Caco-2 (cell line): Measurements from ENCODE around the gene DTYMK. TPM values are rescaled to one million over a fixed set of nuclear protein-coding genes. Genes with fewer than 3 reads are reported as not detected.

Source experiments
- BruUV-seq: library from RNA; stranded (reverse); fragments of 400-500 nt; replicated peaks from 2 replicates; lab custom pipeline; 2021; lab: Mats Ljungman, UMichigan
- CTCF ChIA-PET: fragments of 300-600 bp; sonication (Branson Sonifier 250); formaldehyde crosslinking; loops from one replicate; lab custom pipeline; 2022; ENCODE audit warnings: antibody characterized with exemption; lab: Charles Lee
- POLR2A ChIA-PET: fragments of 300-600 bp; sonication (Branson Sonifier 250); formaldehyde crosslinking; loops from one replicate; lab custom pipeline; 2022; ENCODE audit warnings: antibody characterized with exemption; lab: Charles Lee
- DNase-seq, 2 experiments: peaks; one replicate each; pipeline versions ENCODE4 v3.0.0 to v3.0.0-alpha.2; 2020 to 2022
- H3K27me3 ChIP-seq: replicated peaks from 2 replicates; pipeline ENCODE4 v1.6.0; 2011; ENCODE audit warnings: low read length; ENCODE audit not compliant: control insufficient read depth, insufficient read depth
- H3K36me3 ChIP-seq: 2 replicates; pipeline ENCODE4 v1.5.1; 2011; ENCODE audit warnings: low read length; ENCODE audit not compliant: control insufficient read depth, insufficient read depth
- H3K4me1 ChIP-seq: fragments of 250-450 bp; sonication (Bioruptor Pico); 2 replicates; pipeline ENCODE4 v1.5.1; 2020; ENCODE audit warnings: mild to moderate bottlenecking
- H3K4me3 ChIP-seq: 2 replicates; pipeline ENCODE4 v1.5.1; 2011; ENCODE audit warnings: low read depth, mild to moderate bottlenecking, control low read depth, low read length
- H3K9me3 ChIP-seq: fragments of 250-450 bp; sonication (Bioruptor Pico); 2 replicates; pipeline ENCODE4 v1.5.1; 2020; ENCODE audit warnings: mild to moderate bottlenecking, moderate library complexity
- H3K27ac Mint-ChIP-seq: one replicate; pipeline ENCODE4 v1.8.0; 2022; ENCODE audit warnings: mixed read lengths; ENCODE audit not compliant: unreplicated experiment
- H3K27me3 Mint-ChIP-seq: one replicate; pipeline ENCODE4 v1.8.0; 2022; ENCODE audit warnings: mixed read lengths; ENCODE audit not compliant: insufficient read depth, unreplicated experiment
- H3K36me3 Mint-ChIP-seq: one replicate; pipeline ENCODE4 v1.8.0; 2022; ENCODE audit warnings: mild to moderate bottlenecking, mixed read lengths; ENCODE audit not compliant: insufficient read depth, unreplicated experiment
- H3K4me1 Mint-ChIP-seq: one replicate; pipeline ENCODE4 v1.8.0; 2022; ENCODE audit warnings: low read depth, mixed read lengths; ENCODE audit not compliant: unreplicated experiment
- H3K4me3 Mint-ChIP-seq: one replicate; pipeline ENCODE4 v1.8.0; 2022; ENCODE audit warnings: mild to moderate bottlenecking, moderate library complexity, mixed read lengths; ENCODE audit not compliant: unreplicated experiment
- H3K9me3 Mint-ChIP-seq: one replicate; pipeline ENCODE4 v1.8.0; 2022; ENCODE audit warnings: mixed read lengths; ENCODE audit not compliant: unreplicated experiment
- intact Hi-C: fragments of 100-400 bp; cut with micrococcal nuclease; formaldehyde crosslinking; loops from one replicate; pipeline ENCODE4 v1.10.0; 2022; ENCODE audit not compliant: unreplicated experiment
- total RNA-seq: library from RNA; stranded (reverse); gene quantifications from 2 replicates; pipeline ENCODE4 v1.2.3, GENCODE V29; 2022
- TF ChIP-seq, protein P1 (sequence below), 2 experiments: fragments of 200-600 bp in 1 of 2; IDR thresholded peaks; 1 replicate in 1 of 2; 2 replicates in 1 of 2; pipeline versions ENCODE4 v1.5.1 to v1.8.0; 2011 to 2022; ENCODE audit warnings: antibody characterized with exemption in 1 of 2, control low read depth in 1 of 2, inconsistent platforms in 1 of 2, low read depth in 1 of 2, low read length in 1 of 2, mild to moderate bottlenecking in 1 of 2, moderate library complexity in 1 of 2; ENCODE audit not compliant: insufficient read depth in 1 of 2, severe bottlenecking in 1 of 2, unreplicated experiment in 1 of 2

DTYMK gene
- total RNA-seq, 1 experiment from 2014 or later: 68.4 TPM

DNA sequence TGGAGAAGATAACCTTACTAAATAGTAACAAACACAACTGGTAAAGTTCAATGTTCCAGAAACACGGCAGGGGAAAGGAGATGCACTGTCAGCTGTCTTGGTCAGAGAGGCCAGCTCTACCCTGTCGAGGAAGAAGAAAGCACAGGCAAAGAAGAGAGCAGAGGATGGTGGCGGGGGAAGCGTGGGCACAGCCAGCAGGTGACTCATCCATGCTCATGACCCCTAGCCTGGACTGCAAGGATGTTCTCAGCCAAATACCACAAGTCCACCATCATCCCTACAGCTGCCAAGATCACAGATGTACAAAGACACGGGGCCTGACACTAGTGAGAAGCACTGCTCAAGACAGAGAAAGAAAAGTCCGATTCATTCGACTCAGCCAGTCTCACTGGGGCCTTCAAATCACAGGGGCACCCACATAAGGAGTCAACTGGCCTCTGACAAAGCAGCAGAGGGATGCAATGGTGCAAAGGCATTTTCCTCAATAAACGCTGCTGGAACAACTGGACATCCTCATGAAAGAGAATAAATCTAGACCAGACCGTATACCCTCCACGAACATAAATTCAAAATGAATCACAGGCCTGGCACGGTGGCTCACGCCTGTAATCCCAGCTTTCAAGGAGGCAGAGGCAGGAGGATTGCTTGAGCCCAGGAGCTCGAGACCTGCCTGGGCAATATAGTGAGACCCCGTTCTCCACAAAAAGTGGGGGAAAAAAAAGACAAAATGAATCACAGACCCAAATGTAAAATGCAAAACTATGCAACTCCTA lies 5.6 kb downstream of the DTYMK start:
- intact Hi-C loops: no loop called here
- peaks cover 75% of the 10 kb centered on the region for H3K36me3 Mint-ChIP-seq
- Histone ChIP-seq H3K36me3 (no peaks in the 10 kb centered on the region), H3K9me3 (no peaks in the 10 kb centered on the region), H3K4me3 (no peak overlapping the region), H3K4me1 (no peaks in the 10 kb centered on the region), H3K27me3 (no peaks in the 10 kb centered on the region)
- no peaks in the 10 kb centered on the region for H3K9me3 Mint-ChIP-seq
- no peak overlapping the region for H3K4me3 Mint-ChIP-seq
- ChIA-PET CTCF (no interaction called here), POLR2A (no interaction called here)
- TF ChIP-seq, protein P1, sequence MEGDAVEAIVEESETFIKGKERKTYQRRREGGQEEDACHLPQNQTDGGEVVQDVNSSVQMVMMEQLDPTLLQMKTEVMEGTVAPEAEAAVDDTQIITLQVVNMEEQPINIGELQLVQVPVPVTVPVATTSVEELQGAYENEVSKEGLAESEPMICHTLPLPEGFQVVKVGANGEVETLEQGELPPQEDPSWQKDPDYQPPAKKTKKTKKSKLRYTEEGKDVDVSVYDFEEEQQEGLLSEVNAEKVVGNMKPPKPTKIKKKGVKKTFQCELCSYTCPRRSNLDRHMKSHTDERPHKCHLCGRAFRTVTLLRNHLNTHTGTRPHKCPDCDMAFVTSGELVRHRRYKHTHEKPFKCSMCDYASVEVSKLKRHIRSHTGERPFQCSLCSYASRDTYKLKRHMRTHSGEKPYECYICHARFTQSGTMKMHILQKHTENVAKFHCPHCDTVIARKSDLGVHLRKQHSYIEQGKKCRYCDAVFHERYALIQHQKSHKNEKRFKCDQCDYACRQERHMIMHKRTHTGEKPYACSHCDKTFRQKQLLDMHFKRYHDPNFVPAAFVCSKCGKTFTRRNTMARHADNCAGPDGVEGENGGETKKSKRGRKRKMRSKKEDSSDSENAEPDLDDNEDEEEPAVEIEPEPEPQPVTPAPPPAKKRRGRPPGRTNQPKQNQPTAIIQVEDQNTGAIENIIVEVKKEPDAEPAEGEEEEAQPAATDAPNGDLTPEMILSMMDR (IDR thresholded peaks at IDR 0.05; ENCODE audit: insufficient read depth in 1 of 2, low read depth in 1 of 2, low read length in 1 of 2, severe bottlenecking in 1 of 2, unreplicated experiment in 1 of 2): no peak
- no peaks in the 10 kb centered on the region for H3K27me3 Mint-ChIP-seq
- BruUV-seq: no TSS peak
- DNase-seq: no peak
- H3K4me1 Mint-ChIP-seq: no peaks in the 10 kb centered on the region
- H3K27ac Mint-ChIP-seq: no peak overlapping the region

DNA sequence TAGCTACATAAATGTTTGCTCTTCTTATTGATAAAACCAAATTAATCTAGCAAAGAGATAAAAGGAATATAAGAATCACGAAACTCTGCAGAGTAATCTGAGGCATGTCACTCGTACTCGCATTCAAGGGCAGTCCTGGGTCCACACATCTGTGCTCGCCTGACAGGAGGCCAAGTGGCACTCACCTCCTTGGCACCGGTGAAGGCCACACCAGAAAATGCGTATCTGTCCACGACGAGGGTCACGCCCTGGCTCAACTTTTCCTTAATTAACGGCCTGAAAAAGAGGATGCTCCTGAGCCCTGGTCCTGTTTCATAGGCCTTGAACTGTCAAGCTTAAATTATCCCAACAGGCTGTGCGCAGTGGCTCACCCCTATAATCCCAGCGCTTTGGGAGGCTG lies 6.6 kb downstream of the DTYMK start:
- H3K27me3 ChIP-seq: no peaks in the 10 kb centered on the region
- Mint-ChIP-seq H3K9me3 (no peaks in the 10 kb centered on the region), H3K4me3 (no peak overlapping the region), H3K27ac (no peak overlapping the region), H3K4me1 (no peaks in the 10 kb centered on the region), H3K36me3 (peaks cover 83% of the 10 kb centered on the region), H3K27me3 (no peaks in the 10 kb centered on the region)
- ChIA-PET POLR2A (no interaction called here), CTCF (no interaction called here)
- H3K9me3 ChIP-seq: no peaks in the 10 kb centered on the region
- TF ChIP-seq, protein P1 (IDR thresholded peaks at IDR 0.05; ENCODE audit: insufficient read depth in 1 of 2, low read depth in 1 of 2, low read length in 1 of 2, severe bottlenecking in 1 of 2, unreplicated experiment in 1 of 2): no peak
- no peak for DNase-seq
- intact Hi-C loops: no loop called here
- H3K4me1 ChIP-seq: no peaks in the 10 kb centered on the region
- H3K4me3 ChIP-seq: no peak overlapping the region
- no peaks in the 10 kb centered on the region for H3K36me3 ChIP-seq
- BruUV-seq: no TSS peak

DNA sequence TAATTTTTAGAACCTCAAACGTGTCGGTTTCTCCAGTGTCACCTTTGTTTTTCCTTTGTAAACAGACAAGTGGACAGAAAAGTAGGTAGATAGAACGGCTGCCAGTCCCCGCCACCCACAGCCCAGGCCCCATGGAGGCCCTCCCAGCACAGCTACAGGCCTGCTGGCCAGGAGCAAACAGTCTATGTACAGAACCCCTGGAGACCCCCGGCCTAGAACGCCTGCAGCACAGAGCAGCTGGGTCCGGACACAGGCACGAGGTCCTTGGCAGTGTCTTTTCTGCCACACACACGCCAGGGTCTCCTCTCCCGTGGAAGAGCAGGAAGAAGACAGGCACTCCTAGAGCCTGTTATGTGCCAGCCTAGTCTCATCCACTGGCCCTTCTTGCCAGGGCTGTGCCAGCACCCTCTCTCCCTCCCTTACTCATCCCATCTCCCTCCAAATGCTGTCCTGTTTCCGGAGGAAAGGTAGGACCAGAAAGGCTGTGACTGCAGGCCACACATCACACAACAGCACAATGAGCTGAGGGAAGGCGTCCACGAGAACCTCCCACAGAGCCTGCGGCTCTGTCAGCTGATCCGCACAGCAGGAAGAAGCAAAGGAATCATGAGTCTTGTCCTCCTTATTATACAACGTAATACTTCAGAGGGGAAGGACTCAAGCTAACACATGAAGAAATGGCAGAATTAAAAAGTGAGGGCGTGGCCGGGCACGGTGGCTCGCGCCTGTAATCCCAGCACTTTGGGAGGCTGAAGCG lies 7.7 kb downstream of the DTYMK start:
- Histone ChIP-seq H3K36me3 (no peaks in the 10 kb centered on the region), H3K4me1 (no peaks in the 10 kb centered on the region), H3K4me3 (no peak overlapping the region), H3K27me3 (no peaks in the 10 kb centered on the region), H3K9me3 (no peaks in the 10 kb centered on the region)
- TF ChIP-seq, protein P1 (IDR thresholded peaks at IDR 0.05; ENCODE audit: insufficient read depth in 1 of 2, low read depth in 1 of 2, low read length in 1 of 2, severe bottlenecking in 1 of 2, unreplicated experiment in 1 of 2): no peak
- BruUV-seq: no TSS peak
- Mint-ChIP-seq H3K27me3 (no peaks in the 10 kb centered on the region), H3K36me3 (peaks cover 81% of the 10 kb centered on the region), H3K4me3 (no peak overlapping the region), H3K27ac (no peak overlapping the region), H3K4me1 (no peaks in the 10 kb centered on the region), H3K9me3 (no peaks in the 10 kb centered on the region)
- ChIA-PET POLR2A (interaction anchor here (0.8 kb wide), 1 partner anchor 8 kb away, joined by 3 read pairs; the partner anchor contains the start of gene DTYMK), CTCF (no interaction called here)
- DNase-seq: no peak
- intact Hi-C loops: no loop called here
